Natural killer cell treated with Interleukin-12 subunit alpha and Interleukin-12 subunit beta and Interleukin-15 and Interleukin-18, amount 100 ng/mL, for 72 hours (primary cell): Measurements from ENCODE around the gene NUP88. TPM values are rescaled to one million over a fixed set of nuclear protein-coding genes. Genes with fewer than 3 reads are reported as not detected.

Source experiments
- ATAC-seq, 2 donors: fragments of 150-1000 bp; cut with Tn5 transposase in 1 of 2; sonication (Bioruptor Pico), chemical (Tn5 transposase) in 1 of 2; 2 replicates each; pipeline ENCODE4 v1.10.0; 2021
- DNase-seq: peaks from one replicate; pipeline ENCODE4 v3.0.0; 2022; ENCODE audit warnings: low spot score
- H3K27ac Mint-ChIP-seq, 2 donors: 1 replicate in 1 of 2; 2 replicates in 1 of 2; pipeline ENCODE4 v1.8.0; 2022; ENCODE audit warnings: mixed read lengths in 2 of 2, mild to moderate bottlenecking in 1 of 2, moderate library complexity in 1 of 2
- H3K27me3 Mint-ChIP-seq, 2 donors: 1 replicate in 1 of 2; 2 replicates in 1 of 2; pipeline ENCODE4 v1.8.0; 2022; ENCODE audit warnings: mixed read lengths in 2 of 2
- H3K36me3 Mint-ChIP-seq: one replicate; pipeline ENCODE4 v1.8.0; 2022; ENCODE audit warnings: mixed read lengths
- H3K4me1 Mint-ChIP-seq, 2 donors: 1 replicate in 1 of 2; 2 replicates in 1 of 2; pipeline ENCODE4 v1.8.0; 2022; ENCODE audit warnings: low read depth in 2 of 2, mixed read lengths in 2 of 2, mild to moderate bottlenecking in 1 of 2
- H3K4me3 Mint-ChIP-seq: one replicate; pipeline ENCODE4 v1.8.0; 2022; ENCODE audit warnings: mixed read lengths
- H3K9me3 Mint-ChIP-seq: 2 replicates; pipeline ENCODE4 v1.8.0; 2022; ENCODE audit warnings: mixed read lengths
- total RNA-seq, 2 donors: library from RNA; stranded (reverse); gene quantifications; one replicate each; pipeline ENCODE4 v1.2.3, GENCODE V29; 2022

Gene NUP88
- total RNA-seq, 2 donors from 2014 or later, result 82.1 to 118 TPM

DNA sequence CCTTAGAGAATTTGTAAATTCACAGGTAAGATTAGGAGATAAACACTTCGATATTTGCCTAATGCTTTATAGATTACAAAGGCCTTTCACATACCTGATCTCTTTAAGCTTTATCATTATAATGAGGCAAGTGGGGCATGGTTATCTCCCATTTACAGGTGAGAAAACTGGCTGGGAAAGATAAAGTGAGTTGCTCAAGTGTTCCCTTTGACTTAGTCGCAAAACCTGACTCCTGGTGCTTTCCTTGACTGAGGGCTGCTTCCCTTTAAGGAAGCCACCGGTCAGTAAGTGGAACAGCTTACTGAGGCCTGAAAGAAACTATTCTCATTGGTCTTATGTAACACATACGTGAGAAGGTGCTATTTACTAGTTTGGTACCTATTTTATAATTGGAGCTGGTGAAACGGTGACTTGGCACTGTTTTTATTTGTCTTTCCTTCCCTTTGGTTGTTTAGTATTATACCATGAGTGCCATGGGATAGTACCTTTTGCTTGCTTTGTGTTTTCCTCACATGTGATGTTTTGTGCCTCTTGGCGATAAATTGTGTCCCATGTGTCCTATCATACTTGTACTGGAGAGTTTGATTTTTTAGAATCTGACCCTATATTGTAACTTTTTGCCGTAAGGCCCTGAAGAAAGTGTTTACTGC lies 57.2 kb downstream of the NUP88 start:
- ATAC-seq (no peak), DNase-seq (no peak)
- no peak overlapping the region for H3K27ac Mint-ChIP-seq
- no peaks in the 10 kb centered on the region for H3K27me3 Mint-ChIP-seq
- no peak overlapping the region for H3K4me3 Mint-ChIP-seq
- no peaks in the 10 kb centered on the region for H3K9me3 Mint-ChIP-seq
- peaks cover 3 to 5% of the 10 kb centered on the region in 2 donors for H3K4me1 Mint-ChIP-seq
- peaks cover 14% of the 10 kb centered on the region for H3K36me3 Mint-ChIP-seq

DNA sequence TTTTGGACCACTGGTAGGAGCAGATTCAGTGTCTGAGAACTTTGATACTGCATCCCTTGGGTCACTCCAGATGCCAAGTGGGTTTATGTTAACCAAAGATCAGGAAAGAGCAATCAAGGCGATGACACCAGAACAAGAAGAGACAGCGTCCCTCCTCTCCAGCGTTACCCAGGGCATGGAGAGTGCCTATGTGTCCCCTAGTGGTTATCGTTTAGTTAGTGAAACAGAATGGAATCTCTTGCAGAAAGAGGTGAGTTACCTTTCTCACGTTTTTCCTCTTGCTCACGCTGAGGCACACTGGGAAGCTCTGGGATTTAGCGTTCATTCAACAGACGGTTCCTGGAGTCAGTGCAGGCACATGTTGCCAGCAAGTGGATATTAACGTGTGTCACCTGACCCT lies 58.0 kb downstream of the NUP88 start:
- DNase-seq, result no peak
- no peak overlapping the region for H3K27ac Mint-ChIP-seq
- no peak for ATAC-seq
- H3K36me3 Mint-ChIP-seq, result peaks cover 14% of the 10 kb centered on the region
- H3K4me1 Mint-ChIP-seq, result peaks cover 3 to 5% of the 10 kb centered on the region in 2 donors
- no peaks in the 10 kb centered on the region for H3K27me3 Mint-ChIP-seq
- H3K4me3 Mint-ChIP-seq, result no peak overlapping the region
- no peaks in the 10 kb centered on the region for H3K9me3 Mint-ChIP-seq

- no peaks in the 10 kb centered on the region for H3K27me3 Mint-ChIP-seq
- peaks cover 0 to 2% of the 10 kb centered on the region in 2 donors for H3K4me1 Mint-ChIP-seq
- H3K36me3 Mint-ChIP-seq, result peaks cover 11% of the 10 kb centered on the region
- ATAC-seq (no peak), DNase-seq (no peak)
- no peak overlapping the region for H3K4me3 Mint-ChIP-seq
- no peaks in the 10 kb centered on the region for H3K9me3 Mint-ChIP-seq
- H3K27ac Mint-ChIP-seq, result peak overlapping the region in 1 of 2 donors; percentile 11
Observed at GRCh38 chr17:5355421-5356129, 63.9 kb downstream of the NUP88 start.

DNA sequence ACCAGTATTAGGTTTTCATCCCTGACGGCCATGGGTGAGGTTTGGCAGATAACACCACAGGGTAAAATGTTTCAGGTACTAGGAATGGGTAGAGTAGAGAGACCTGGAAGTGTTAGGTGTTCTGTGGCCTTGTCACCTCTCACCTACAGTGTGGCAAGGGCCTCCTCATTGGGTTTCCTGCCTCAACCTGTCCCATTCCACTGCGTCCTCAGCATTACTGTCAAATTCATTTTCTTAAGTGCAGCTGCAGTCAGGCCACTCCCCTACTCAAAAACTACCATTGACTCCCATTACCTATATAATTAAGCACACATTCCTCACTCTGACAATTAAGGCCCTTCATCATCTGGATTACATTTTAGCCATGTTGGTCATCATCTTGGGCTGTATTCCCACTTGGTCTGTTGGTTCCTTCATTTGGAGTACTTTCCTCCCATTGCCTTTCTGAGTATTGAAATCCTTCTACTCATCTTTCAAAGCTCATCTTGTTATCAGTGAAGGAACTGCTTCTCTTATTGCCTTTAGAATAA lies 64.5 kb downstream of the NUP88 start:
- Mint-ChIP-seq H3K4me3 (no peak overlapping the region), H3K27me3 (no peaks in the 10 kb centered on the region), H3K27ac (no peak overlapping the region), H3K36me3 (peaks cover 9% of the 10 kb centered on the region), H3K9me3 (no peaks in the 10 kb centered on the region), H3K4me1 (no peaks in the 10 kb centered on the region)
- DNase-seq (no peak), ATAC-seq (no peak)

GRCh38 chr17:5354310-5354709 lies 65.2 kb downstream of the NUP88 start:
- Mint-ChIP-seq H3K9me3 (no peaks in the 10 kb centered on the region), H3K4me3 (no peak overlapping the region), H3K27me3 (no peaks in the 10 kb centered on the region), H3K27ac (no peak overlapping the region), H3K4me1 (no peaks in the 10 kb centered on the region), H3K36me3 (peaks cover 9% of the 10 kb centered on the region)
- no peak for ATAC-seq
- no peak for DNase-seq

DNA sequence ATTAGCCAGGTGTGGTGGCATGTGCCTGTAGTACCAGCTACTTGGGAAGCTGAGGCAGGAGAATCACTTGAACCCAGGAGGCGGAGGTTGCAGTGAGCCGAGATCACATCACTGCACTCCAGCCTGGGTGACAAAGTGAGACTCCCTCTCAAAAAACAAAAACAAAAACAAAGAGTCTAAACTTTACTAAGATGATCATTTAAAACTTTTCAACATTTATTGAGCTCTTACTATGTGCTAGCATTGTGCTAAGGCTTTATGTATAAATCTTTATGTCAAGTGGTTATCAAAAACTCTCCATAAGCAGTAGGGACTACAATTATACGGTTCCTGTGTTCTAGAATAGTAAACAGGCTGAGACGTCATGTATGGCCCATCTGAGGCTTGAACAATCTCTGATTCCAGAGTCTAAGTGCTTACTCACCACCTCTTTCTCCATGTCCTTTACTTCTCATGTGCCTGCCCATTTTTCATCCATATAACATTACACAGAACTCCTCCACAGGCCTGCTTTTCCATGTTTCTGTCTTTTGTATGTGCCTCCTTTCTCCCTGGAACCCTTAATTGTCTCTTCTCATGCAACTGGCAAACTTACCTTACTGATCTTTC lies 66.7 kb downstream of the NUP88 start:
- peaks cover 15% of the 10 kb centered on the region for H3K36me3 Mint-ChIP-seq
- no peak for DNase-seq
- H3K9me3 Mint-ChIP-seq, result no peaks in the 10 kb centered on the region
- H3K4me3 Mint-ChIP-seq, result no peak overlapping the region
- no peaks in the 10 kb centered on the region for H3K4me1 Mint-ChIP-seq
- H3K27me3 Mint-ChIP-seq, result no peaks in the 10 kb centered on the region
- ATAC-seq, result no peak
- H3K27ac Mint-ChIP-seq, result no peak overlapping the region

DNA sequence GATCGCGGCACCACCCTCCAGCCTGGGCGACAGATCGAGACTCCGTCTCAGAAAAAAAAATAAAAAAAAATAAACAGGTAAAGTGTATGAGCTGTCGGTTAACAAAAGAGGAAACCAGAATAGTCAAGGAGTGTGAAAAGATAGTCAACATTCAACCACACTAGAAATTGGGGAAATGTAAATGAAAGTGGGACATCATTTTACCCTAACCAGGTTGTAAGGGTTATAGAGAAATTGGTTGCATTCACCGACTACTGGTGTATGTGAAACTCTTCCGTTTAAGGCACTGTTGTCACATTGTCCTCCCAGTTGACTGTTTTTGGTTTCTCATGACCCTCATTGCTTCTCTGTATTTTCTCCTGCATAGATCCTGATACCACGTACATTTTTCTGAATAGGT lies 74.5 kb downstream of the NUP88 start:
- H3K27ac Mint-ChIP-seq, result no peak overlapping the region
- DNase-seq (no peak), ATAC-seq (no peak)
- no peaks in the 10 kb centered on the region for H3K27me3 Mint-ChIP-seq
- no peaks in the 10 kb centered on the region for H3K4me1 Mint-ChIP-seq
- no peaks in the 10 kb centered on the region for H3K9me3 Mint-ChIP-seq
- peaks cover 6% of the 10 kb centered on the region for H3K36me3 Mint-ChIP-seq
- no peak overlapping the region for H3K4me3 Mint-ChIP-seq

Other genes starting within 250 kb of the NUP88 start
- gene ZNF594, start 227.8 kb downstream of the NUP88 start, total RNA-seq, result 10 to 100 TPM in 1 of 2 donors, 1 to 10 TPM in 1; 9.8 to 19.7 TPM
- under 1 TPM in 1 of 2 donors, not detected in 1; 0.17 TPM for gene SCIMP, start 184.8 kb downstream of the NUP88 start, total RNA-seq
- gene RABEP1, start 137.4 kb downstream of the NUP88 start, total RNA-seq, result 10 to 100 TPM; 42.8 to 77.0 TPM
- 10 to 100 TPM; 54.1 to 64.7 TPM for gene RPAIN, start 520 bp upstream of the NUP88 start, total RNA-seq
- 100 to 1,000 TPM; 173 to 271 TPM for gene C1QBP, start 19.5 kb upstream of the NUP88 start, total RNA-seq
- 10 to 100 TPM; 26.5 to 57.0 TPM for gene DHX33, start 49.3 kb upstream of the NUP88 start, total RNA-seq
- gene DERL2, start 66.5 kb upstream of the NUP88 start, total RNA-seq, result 100 to 1,000 TPM; 102 to 128 TPM
- gene MIS12, start 66.9 kb upstream of the NUP88 start, total RNA-seq, result 10 to 100 TPM; 40.7 to 40.9 TPM
- 10 to 100 TPM; 34.6 to 36.3 TPM for gene NLRP1, start 164.8 kb upstream of the NUP88 start, total RNA-seq